ENCODE results near the gene CD83. TPM values are rescaled to one million over a fixed set of nuclear protein-coding genes. Genes with fewer than 3 reads are reported as not detected.

The CD83 gene
- total and polyA plus RNA-seq, 2 of the 8 experiments (the other 6 are each of a cell fraction or from before 2014, with no cell fraction given), result 4.6 to 8.5 TPM

DNA sequence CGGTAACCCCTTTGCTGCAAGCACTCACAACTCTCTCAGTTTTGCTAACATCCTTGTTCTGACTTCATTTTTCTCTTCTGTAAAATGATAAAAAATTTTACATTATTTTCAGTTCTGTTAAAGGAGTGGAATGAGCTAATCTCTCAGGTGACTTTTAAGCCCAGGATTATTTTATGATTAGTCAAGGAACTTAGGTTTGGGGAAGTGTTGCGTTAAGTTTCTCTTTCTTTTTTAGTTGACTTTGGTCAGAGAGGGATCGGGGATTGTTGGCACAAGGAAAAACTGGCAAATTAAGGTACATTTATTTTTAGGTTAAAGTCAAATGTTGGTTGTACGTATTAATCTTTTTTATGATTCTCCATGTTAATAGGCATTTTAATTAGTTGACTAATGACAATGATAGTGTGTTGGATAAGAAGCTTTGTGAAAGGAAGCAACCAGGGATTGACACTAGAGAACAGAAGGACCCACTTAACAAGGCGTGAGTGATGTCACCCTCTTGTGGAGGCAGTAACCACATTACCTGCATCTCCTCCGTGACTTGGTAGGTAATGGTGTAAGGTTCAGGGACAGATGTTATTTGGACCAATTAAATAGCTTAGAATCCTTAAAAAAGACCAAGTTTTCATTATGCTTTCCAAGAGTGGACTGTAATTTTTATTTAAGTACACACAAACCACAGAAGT, 31.6 kb downstream of the CD83 start:
- Histone ChIP-seq H4K5ac (ENCODE audit: insufficient read length, low read depth, low read length) (no peak overlapping the region), H4K91ac (replicated peaks; ENCODE audit: insufficient read length, low read length) (no peak overlapping the region), H3K36me3 (ENCODE audit: control insufficient read depth in 2 of 4, insufficient read depth in 4 of 4, low read length in 3 of 4) (no peaks in the 10 kb centered on the region), H4K8ac (ENCODE audit: extremely low read depth, insufficient read depth, low read length) (no peak overlapping the region), H2BK12ac (ENCODE audit: low read depth, low read length) (no peak overlapping the region), H3K56ac (replicated peaks; ENCODE audit: insufficient read length, low read depth, low read length) (no peak overlapping the region), H2BK20ac (ENCODE audit: low read length) (no peak overlapping the region), H3K79me2 (ENCODE audit: control insufficient read depth in 1 of 2, insufficient read depth in 2 of 2, low read length in 2 of 2) (no peaks in the 10 kb centered on the region), H3K9me3 (ENCODE audit: insufficient read depth in 2 of 2, low read depth in 1 of 2, low read length in 1 of 2) (no peaks in the 10 kb centered on the region), H3K9ac (replicated peaks in 1 of 4; ENCODE audit: extremely low read depth in 1 of 4, low read depth in 3 of 4, low read length in 3 of 4) (no peak overlapping the region), H3K4me3 (ENCODE audit: extremely low read depth in 1 of 4, insufficient read depth in 2 of 4, low read depth in 3 of 4, low read length in 4 of 4) (no peak overlapping the region), H3K79me1 (ENCODE audit: low read depth, low read length) (no peaks in the 10 kb centered on the region; the same call in 1 of the 2 replicates), H2AFZ (ENCODE audit: low read length) (no peak overlapping the region), H4K20me1 (replicated peaks in 1 of 2; ENCODE audit: control insufficient read depth in 1 of 2, insufficient read depth in 2 of 2, low read length in 2 of 2) (no peaks in the 10 kb centered on the region), H3K23ac (ENCODE audit: insufficient read length) (no peak overlapping the region), H3K18ac (ENCODE audit: extremely low read depth, low read length) (no peak overlapping the region), H3K4me2 (ENCODE audit: insufficient read depth in 1 of 2, low read depth in 2 of 2, low read length in 2 of 2) (no peak overlapping the region), H2BK15ac (ENCODE audit: low read length) (no peak overlapping the region), H2BK120ac (replicated peaks; ENCODE audit: low read depth, low read length) (no peak overlapping the region), H3K4ac (replicated peaks; ENCODE audit: insufficient read length, low read depth, low read length) (no peak overlapping the region), H3K14ac (ENCODE audit: insufficient read length) (no peak overlapping the region), H2BK5ac (ENCODE audit: low read depth, low read length) (no peak overlapping the region), H3K27ac (ENCODE audit: low read depth, low read length) (no peak overlapping the region), H2AK5ac (ENCODE audit: low read depth, low read length) (no peak overlapping the region), H3K27me3 (replicated peaks in 1 of 4; ENCODE audit: control insufficient read depth in 3 of 4, extremely low read depth in 1 of 4, insufficient read depth in 3 of 4, low read length in 3 of 4) (no peaks in the 10 kb centered on the region; a peak in 1 of 7 replicates), H3K23me2 (ENCODE audit: low read depth, low read length) (no peaks in the 10 kb centered on the region), H3K4me1 (replicated peaks in 1 of 4; ENCODE audit: control insufficient read depth in 3 of 4, insufficient read depth in 4 of 4, low read length in 3 of 4) (no peaks in the 10 kb centered on the region)
- ChIA-PET POLR2A (ENCODE audit: partially characterized antibody) (no interaction called here), CTCF (ENCODE audit: partially characterized antibody) (interaction anchor here (1.0 to 1.9 kb wide), 7 partner anchors 9 to 240 kb away, joined by 3 to 6 read pairs (median 4); no protein-coding TSS in a partner anchor)
- 93% methylated on average over 6 of the region's 6 CpGs; no CpG with 5 or more reads in 1 of the 2 experiments for WGBS, 2 experiments (ENCODE audit: extremely low coverage in 1 of 2, insufficient coverage in 1 of 2, insufficient read length in 1 of 2, insufficient replicate concordance in 2 of 2, low coverage in 1 of 2, low lambda C conversion rate in 2 of 2, missing lambda C conversion rate in 1 of 2)
- no peak for DNase-seq (ENCODE audit: low read depth in 1 of 2, low spot score in 2 of 2)
- FAIRE-seq, result no peak
- TF ChIP-seq, protein P1, sequence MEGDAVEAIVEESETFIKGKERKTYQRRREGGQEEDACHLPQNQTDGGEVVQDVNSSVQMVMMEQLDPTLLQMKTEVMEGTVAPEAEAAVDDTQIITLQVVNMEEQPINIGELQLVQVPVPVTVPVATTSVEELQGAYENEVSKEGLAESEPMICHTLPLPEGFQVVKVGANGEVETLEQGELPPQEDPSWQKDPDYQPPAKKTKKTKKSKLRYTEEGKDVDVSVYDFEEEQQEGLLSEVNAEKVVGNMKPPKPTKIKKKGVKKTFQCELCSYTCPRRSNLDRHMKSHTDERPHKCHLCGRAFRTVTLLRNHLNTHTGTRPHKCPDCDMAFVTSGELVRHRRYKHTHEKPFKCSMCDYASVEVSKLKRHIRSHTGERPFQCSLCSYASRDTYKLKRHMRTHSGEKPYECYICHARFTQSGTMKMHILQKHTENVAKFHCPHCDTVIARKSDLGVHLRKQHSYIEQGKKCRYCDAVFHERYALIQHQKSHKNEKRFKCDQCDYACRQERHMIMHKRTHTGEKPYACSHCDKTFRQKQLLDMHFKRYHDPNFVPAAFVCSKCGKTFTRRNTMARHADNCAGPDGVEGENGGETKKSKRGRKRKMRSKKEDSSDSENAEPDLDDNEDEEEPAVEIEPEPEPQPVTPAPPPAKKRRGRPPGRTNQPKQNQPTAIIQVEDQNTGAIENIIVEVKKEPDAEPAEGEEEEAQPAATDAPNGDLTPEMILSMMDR (IDR thresholded peaks at IDR 0.05; ENCODE audit: control extremely low read depth in 1 of 3, insufficient read depth in 1 of 3, low read depth in 1 of 3, low read length in 3 of 3), result no peak
- peak in 1 of 2 experiments; percentile 19; a peak in 1 of 4 replicates for TF ChIP-seq RAD21 (IDR thresholded peaks at IDR 0.05 in 1 of 2, conservative IDR thresholded peaks at IDR 0.05 in 1 of 2; ENCODE audit: low read depth in 2 of 2, low read length in 2 of 2)
